H9 (cell line): ENCODE measurements around the gene KPNA1. TPM values are rescaled to one million over a fixed set of nuclear protein-coding genes. Genes with fewer than 3 reads are reported as not detected.
"Not testable (repeated sequence)": the region's sequence is repeated elsewhere in the genome, so short reads cannot be mapped to it uniquely, and the experiment has no call there.

Experiments used
- DNase-seq: peaks from one replicate; pipeline ENCODE4 v3.0.0-alpha.2; 2017
- H2AFZ ChIP-seq: one replicate; pipeline ENCODE4 v1.6.1; 2013; ENCODE audit warnings: mild to moderate bottlenecking, low read length, control low read depth, moderate library complexity
- H2AK5ac ChIP-seq: 2 replicates; pipeline ENCODE4 v1.6.1; 2013; ENCODE audit warnings: low read length, control low read depth, mixed read lengths; ENCODE audit not compliant: insufficient read length
- H2BK120ac ChIP-seq: one replicate; pipeline ENCODE4 v1.6.1; 2013; ENCODE audit warnings: low read depth, mild to moderate bottlenecking, low read length, control low read depth, inconsistent platforms; ENCODE audit not compliant: poor library complexity, severe bottlenecking
- H2BK12ac ChIP-seq: 2 replicates; pipeline ENCODE4 v1.6.1; 2013; ENCODE audit warnings: low read length, control low read depth, mixed read lengths, low read depth; ENCODE audit not compliant: insufficient read length
- H2BK15ac ChIP-seq: 2 replicates; pipeline ENCODE4 v1.6.1; 2013; ENCODE audit warnings: low read depth, low read length, control low read depth
- H2BK20ac ChIP-seq: one replicate; pipeline ENCODE4 v1.6.1; 2013; ENCODE audit warnings: low read depth, mild to moderate bottlenecking, low read length, control low read depth, inconsistent platforms; ENCODE audit not compliant: poor library complexity, severe bottlenecking
- H2BK5ac ChIP-seq: 2 replicates; pipeline ENCODE4 v1.6.1; 2013; ENCODE audit warnings: low read length, control low read depth, mixed read lengths; ENCODE audit not compliant: insufficient read length
- H3K14ac ChIP-seq: 2 replicates; pipeline ENCODE4 v1.6.1; 2013; ENCODE audit warnings: low read length, control low read depth; ENCODE audit not compliant: insufficient read depth
- H3K18ac ChIP-seq: 2 replicates; pipeline ENCODE4 v1.6.1; 2013; ENCODE audit warnings: low read depth, mild to moderate bottlenecking, mixed read lengths, low read length, control low read depth; ENCODE audit not compliant: insufficient read length
- H3K23ac ChIP-seq: 2 replicates; pipeline ENCODE4 v1.6.1; 2013; ENCODE audit warnings: low read length, control low read depth, mixed read lengths, low read depth; ENCODE audit not compliant: insufficient read length
- H3K23me2 ChIP-seq: 2 replicates; pipeline ENCODE4 v1.6.1; 2013; ENCODE audit warnings: low read depth, mild to moderate bottlenecking, mixed read lengths, low read length, control low read depth; ENCODE audit not compliant: insufficient read length, poor library complexity, severe bottlenecking
- H3K27ac ChIP-seq: 2 replicates; pipeline ENCODE4 v1.5.1; 2013; ENCODE audit warnings: low read length, control low read depth, mixed read lengths, low read depth; ENCODE audit not compliant: insufficient read length
- H3K27me3 ChIP-seq: 2 replicates; pipeline ENCODE4 v1.6.1; 2013; ENCODE audit warnings: low read length, control low read depth, inconsistent platforms; ENCODE audit not compliant: insufficient read depth
- H3K4ac ChIP-seq: 2 replicates; pipeline ENCODE4 v1.6.1; 2013; ENCODE audit warnings: low read depth, mild to moderate bottlenecking, control low read depth, inconsistent platforms, low read length, moderate library complexity
- H3K4me1 ChIP-seq: 2 replicates; pipeline ENCODE4 v1.6.1; 2013; ENCODE audit warnings: low read length, control low read depth, inconsistent platforms; ENCODE audit not compliant: insufficient read depth
- H3K4me2 ChIP-seq: 2 replicates; pipeline ENCODE4 v1.6.1; 2013; ENCODE audit warnings: low read length, control low read depth, mixed read lengths; ENCODE audit not compliant: insufficient read length, insufficient read depth
- H3K56ac ChIP-seq: 2 replicates; pipeline ENCODE4 v1.6.1; 2013; ENCODE audit warnings: low read depth, mild to moderate bottlenecking, mixed read lengths, low read length, control low read depth; ENCODE audit not compliant: insufficient read length
- H3K79me1 ChIP-seq: 2 replicates; pipeline ENCODE4 v1.6.1; 2013; ENCODE audit warnings: low read depth, mild to moderate bottlenecking, moderate library complexity, low read length, control low read depth, inconsistent platforms; ENCODE audit not compliant: insufficient read depth, poor library complexity, severe bottlenecking
- H3K79me2 ChIP-seq: 2 replicates; pipeline ENCODE4 v1.6.1; 2013; ENCODE audit warnings: low read length, control low read depth, inconsistent platforms; ENCODE audit not compliant: insufficient read depth
- H3K9ac ChIP-seq: 2 replicates; pipeline ENCODE4 v1.6.1; 2013; ENCODE audit warnings: low read length, control low read depth, mixed read lengths; ENCODE audit not compliant: insufficient read length; ENCODE audit errors: extremely low read depth
- H3K9me3 ChIP-seq: one replicate; pipeline ENCODE4 v1.6.1; 2013; ENCODE audit warnings: low read depth, low read length, inconsistent platforms; ENCODE audit not compliant: control insufficient read depth
- H3T11ph ChIP-seq: one replicate; pipeline ENCODE4 v1.6.1; 2013; ENCODE audit warnings: mild to moderate bottlenecking, low read length, control low read depth, inconsistent platforms
- H4K20me1 ChIP-seq: one replicate; pipeline ENCODE4 v1.6.1; 2013; ENCODE audit not compliant: control insufficient read depth, insufficient read length, insufficient read depth
- H4K5ac ChIP-seq: 2 replicates; pipeline ENCODE4 v1.6.1; 2013; ENCODE audit warnings: low read depth, mild to moderate bottlenecking, mixed read lengths, low read length, control low read depth; ENCODE audit not compliant: insufficient read length
- H4K8ac ChIP-seq: replicated peaks from 2 replicates; pipeline ENCODE4 v1.6.1; 2013; ENCODE audit warnings: low read length, control low read depth, mixed read lengths, low read depth; ENCODE audit not compliant: insufficient read length
- H4K91ac ChIP-seq: 2 replicates; pipeline ENCODE4 v1.6.1; 2013; ENCODE audit warnings: low read depth, mild to moderate bottlenecking, moderate library complexity, mixed read lengths, low read length, control low read depth; ENCODE audit not compliant: insufficient read length
- H3K27ac Mint-ChIP-seq, 3 experiments: 2 replicates in 2 of 3; 3 replicates in 1 of 3; pipeline ENCODE4 v1.8.0; 2020 to 2021; ENCODE audit warnings: mixed read lengths in 3 of 3, mild to moderate bottlenecking in 1 of 3, moderate library complexity in 1 of 3
- H3K27me3 Mint-ChIP-seq: 2 replicates; pipeline ENCODE4 v1.8.0; 2021; ENCODE audit warnings: low read depth, mild to moderate bottlenecking, moderate library complexity, mixed read lengths
- H3K36me3 Mint-ChIP-seq, 3 experiments: 2 replicates in 2 of 3; 3 replicates in 1 of 3; pipeline ENCODE4 v1.8.0; 2020 to 2021; ENCODE audit warnings: low read depth in 3 of 3, mixed read lengths in 3 of 3; ENCODE audit not compliant: insufficient read depth in 1 of 3
- H3K4me1 Mint-ChIP-seq, 2 experiments: 2 replicates each; pipeline ENCODE4 v1.8.0; 2020; ENCODE audit warnings: mixed read lengths in 2 of 2
- H3K4me3 Mint-ChIP-seq, 2 experiments: 2 replicates in 1 of 2; 3 replicates in 1 of 2; pipeline ENCODE4 v1.8.0; 2020 to 2021; ENCODE audit warnings: mild to moderate bottlenecking in 2 of 2, mixed read lengths in 2 of 2, moderate library complexity in 1 of 2
- H3K9me3 Mint-ChIP-seq, 2 experiments: 2 replicates in 1 of 2; 3 replicates in 1 of 2; pipeline ENCODE4 v1.8.0; 2020; ENCODE audit warnings: mild to moderate bottlenecking in 2 of 2, mixed read lengths in 2 of 2, moderate library complexity in 1 of 2
- WGBS: extraction: QIAGEN DNeasy Blood & Tissue Kit; methylation state at CpG from one replicate; pipeline ENCODE4 v1.1.7; 2013; ENCODE audit warnings: missing lambda C conversion rate, low lambda C conversion rate, mixed read lengths; ENCODE audit not compliant: insufficient read length; ENCODE audit errors: extremely low coverage; 5-methylcytosine and 5-hydroxymethylcytosine counted together
- total RNA-seq: library from RNA; stranded (reverse); gene quantifications from 2 replicates; pipeline ENCODE4 v1.2.1, GENCODE V29; 2021

Gene KPNA1
- total RNA-seq, 1 experiment from 2014 or later: 71.7 TPM

DNA sequence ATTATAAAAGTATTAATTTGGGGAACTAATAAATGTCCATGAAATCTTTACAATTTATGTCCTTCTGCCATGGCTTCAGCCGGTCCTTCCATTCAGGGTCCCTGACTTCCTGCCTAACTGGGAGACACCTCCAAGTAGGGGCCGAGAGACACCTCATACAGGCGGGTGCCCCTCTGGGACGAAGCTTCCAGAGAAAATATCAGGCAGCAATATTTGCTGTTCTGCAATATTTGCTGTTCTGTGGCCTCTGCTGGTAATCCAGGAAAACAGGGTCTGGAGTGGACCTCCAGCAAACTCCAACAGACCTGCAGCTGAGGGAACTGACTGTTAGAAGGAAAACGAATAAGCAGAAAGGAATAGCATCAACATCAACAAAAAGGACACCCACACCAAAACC lies 70.2 kb downstream of the KPNA1 start:
- H3K23me2 ChIP-seq, H3K4ac ChIP-seq, H3K14ac ChIP-seq, H2AK5ac ChIP-seq, H3K27me3 Mint-ChIP-seq, H3K79me1 ChIP-seq, H3K9me3 ChIP-seq, H3K23ac ChIP-seq, H2BK20ac ChIP-seq, H4K20me1 ChIP-seq, H3K4me1 ChIP-seq, H3K4me2 ChIP-seq, H2BK15ac ChIP-seq, H2BK5ac ChIP-seq, H4K5ac ChIP-seq, H3K27ac ChIP-seq, H4K91ac ChIP-seq, DNase-seq, H3K9me3 Mint-ChIP-seq, H3K4me3 Mint-ChIP-seq, H3K79me2 ChIP-seq, H3K27me3 ChIP-seq, H4K8ac ChIP-seq, H3K18ac ChIP-seq, H3T11ph ChIP-seq, H2AFZ ChIP-seq, H2BK120ac ChIP-seq, H3K9ac ChIP-seq, H3K56ac ChIP-seq, H2BK12ac ChIP-seq: not testable (repeated sequence)
- peaks cover 30 to 33% of the 10 kb centered on the region in 2 experiments for H3K4me1 Mint-ChIP-seq
- peak overlapping the region; percentile 13 to 94 (median 65); a peak in 4 of 7 replicates for H3K27ac Mint-ChIP-seq
- WGBS: no CpG with 5 or more reads among the region's 5 CpGs
- H3K36me3 Mint-ChIP-seq: peaks cover 62 to 77% (median 70%) of the 10 kb centered on the region in 3 experiments

DNA sequence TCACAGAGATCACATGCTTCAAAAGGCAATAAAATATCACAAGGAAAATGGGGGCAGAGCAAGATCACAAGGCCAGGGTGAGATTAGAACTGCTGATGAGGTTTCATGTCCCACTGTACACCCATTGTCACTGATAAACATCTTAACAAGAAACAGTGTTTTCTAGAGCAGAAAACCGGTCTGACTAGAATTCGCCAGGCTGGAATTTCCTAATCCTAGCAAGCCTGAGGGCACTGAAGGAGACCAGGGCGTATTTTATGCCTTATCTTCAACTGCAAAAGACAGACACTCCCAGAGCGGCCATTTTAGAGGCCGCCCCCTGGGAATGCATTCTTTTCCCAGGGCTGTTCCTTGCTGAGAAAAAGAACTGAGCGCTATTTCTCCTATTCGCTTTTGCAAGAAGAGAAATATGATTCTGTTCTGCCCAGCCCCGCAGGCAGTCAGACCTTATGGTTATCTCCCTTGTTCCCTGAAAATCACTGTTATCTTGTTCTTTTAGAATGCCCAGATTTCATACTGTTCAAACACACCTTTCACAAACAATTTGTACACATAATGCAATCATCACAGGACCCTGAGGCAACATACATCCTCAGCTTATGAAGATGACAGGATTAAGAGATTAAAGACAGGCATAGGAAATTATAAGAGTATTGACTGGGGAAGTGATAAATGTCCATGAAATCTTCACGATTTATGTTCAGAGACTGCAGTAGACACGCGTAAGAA lies 70.8 kb downstream of the KPNA1 start:
- not testable (repeated sequence) for H2BK20ac ChIP-seq, H4K8ac ChIP-seq, H3K4me1 ChIP-seq, H3K9me3 ChIP-seq, H3K79me1 ChIP-seq, H4K5ac ChIP-seq, H4K20me1 ChIP-seq, H2BK12ac ChIP-seq, H2BK15ac ChIP-seq, H3K14ac ChIP-seq, H3K9me3 Mint-ChIP-seq, H3K56ac ChIP-seq, H3K27me3 ChIP-seq, H3K23me2 ChIP-seq, H3K23ac ChIP-seq, H4K91ac ChIP-seq, H2BK5ac ChIP-seq, H3K27ac ChIP-seq, H3K4ac ChIP-seq, H2BK120ac ChIP-seq, H3K18ac ChIP-seq, H3K4me2 ChIP-seq, H2AK5ac ChIP-seq, H3T11ph ChIP-seq, H3K9ac ChIP-seq, H3K79me2 ChIP-seq, H3K27me3 Mint-ChIP-seq, H2AFZ ChIP-seq
- H3K36me3 Mint-ChIP-seq: peaks cover 57 to 77% (median 64%) of the 10 kb centered on the region in 3 experiments
- H3K4me3 Mint-ChIP-seq: peak overlapping the region; percentile 44 to 57; a peak in 4 of 5 replicates
- DNase-seq: peak; percentile 58
- peak overlapping the region; percentile 63 to 98 (median 97) for H3K27ac Mint-ChIP-seq
- whole genome bisulfite sequencing: no CpG with 5 or more reads among the region's 11 CpGs
- H3K4me1 Mint-ChIP-seq: peaks cover 30 to 33% of the 10 kb centered on the region in 2 experiments
